GM06990 (cell line): ENCODE data around the gene P2RX2.

Source experiments
- DNase-seq: peaks from one replicate; pipeline ENCODE4 v3.0.0-alpha.2; 2011; ENCODE audit not compliant: insufficient read length; ENCODE audit errors: extremely low read depth
- H3K27me3 ChIP-seq: replicated peaks from 2 replicates; pipeline ENCODE4 v1.6.0; 2011; ENCODE audit warnings: low read length; ENCODE audit not compliant: control insufficient read depth, insufficient read depth
- H3K36me3 ChIP-seq: 2 replicates; pipeline ENCODE4 v1.5.1; 2011; ENCODE audit warnings: low read length; ENCODE audit not compliant: control insufficient read depth, insufficient read depth
- H3K4me3 ChIP-seq: replicated peaks from 2 replicates; pipeline ENCODE4 v1.5.1; 2011; ENCODE audit warnings: low read depth, mild to moderate bottlenecking, control low read depth, low read length
- CTCF ChIP-seq: IDR thresholded peaks from 2 replicates; pipeline ENCODE4 v1.5.1; 2011; ENCODE audit warnings: low read length, control low read depth, mild to moderate bottlenecking, inconsistent platforms; ENCODE audit not compliant: insufficient read depth, poor library complexity, severe bottlenecking

Gene P2RX2

GRCh38 chr12:132664206-132665148, 45.9 kb downstream of the P2RX2 start:
- Histone ChIP-seq H3K4me3 (no peak overlapping the region), H3K36me3 (peaks cover 39% of the 10 kb centered on the region)
- no peak for TF ChIP-seq CTCF

GRCh38 chr12:132665149-132665491, 46.5 kb downstream of the P2RX2 start:
- no peak for TF ChIP-seq CTCF
- Histone ChIP-seq H3K27me3 (no peaks in the 10 kb centered on the region), H3K36me3 (peaks cover 39% of the 10 kb centered on the region), H3K4me3 (no peak overlapping the region)
- DNase-seq: no peak

More at GRCh38 chr12:132664206-132665148, 45.9 kb downstream of the P2RX2 start:
- H3K27me3 ChIP-seq: no peaks in the 10 kb centered on the region
- DNase-seq: no peak

GRCh38 chr12:132665794-132666193, 47.2 kb downstream of the P2RX2 start:
- no peak for TF ChIP-seq CTCF
- Histone ChIP-seq H3K36me3 (peaks cover 37% of the 10 kb centered on the region), H3K4me3 (no peak overlapping the region), H3K27me3 (no peaks in the 10 kb centered on the region)
- DNase-seq: no peak

GRCh38 chr12:132668191-132669088, 49.9 kb downstream of the P2RX2 start:
- H3K4me3 ChIP-seq: no peak overlapping the region
- no peak for TF ChIP-seq CTCF
- no peak for DNase-seq
- H3K36me3 ChIP-seq: peaks cover 30% of the 10 kb centered on the region
- H3K27me3 ChIP-seq: no peaks in the 10 kb centered on the region

GRCh38 chr12:132669166-132669879, 50.7 kb downstream of the P2RX2 start:
- Histone ChIP-seq H3K4me3 (no peak overlapping the region), H3K27me3 (no peaks in the 10 kb centered on the region), H3K36me3 (peaks cover 32% of the 10 kb centered on the region)
- no peak for TF ChIP-seq CTCF
- DNase-seq: no peak
